Kasumi-1 (cell line): Measurements from ENCODE around the gene PRDM13.
A peak's percentile ranks its signal among the peaks of the same experiment; 100 is the strongest.
"Not testable (repeated sequence)": the region's sequence is repeated elsewhere in the genome, so short reads cannot be mapped to it uniquely, and the experiment has no call there.

Experiments used
- DNase-seq, 2 experiments: peaks; one replicate each; lab custom pipeline; 2025; lab: John Stamatoyannopoulos, UW

PRDM13 gene

GRCh38 chr6:99606656-99607415 is at the start of gene PRDM13:
TSS of gene PRDM13 (plus strand) at chr6:99606833. CDS start at chr6:99607035, 202 bp downstream.
- no peak for DNase-seq

GRCh38 chr6:99559057-99559456 is 47.6 kb upstream of the PRDM13 start:
- peak in 1 of 2 experiments; percentile 5 for DNase-seq

- no peak for DNase-seq
These were observed 46.0 kb upstream of the PRDM13 start for GRCh38 chr6:99560668-99561067.

DNA sequence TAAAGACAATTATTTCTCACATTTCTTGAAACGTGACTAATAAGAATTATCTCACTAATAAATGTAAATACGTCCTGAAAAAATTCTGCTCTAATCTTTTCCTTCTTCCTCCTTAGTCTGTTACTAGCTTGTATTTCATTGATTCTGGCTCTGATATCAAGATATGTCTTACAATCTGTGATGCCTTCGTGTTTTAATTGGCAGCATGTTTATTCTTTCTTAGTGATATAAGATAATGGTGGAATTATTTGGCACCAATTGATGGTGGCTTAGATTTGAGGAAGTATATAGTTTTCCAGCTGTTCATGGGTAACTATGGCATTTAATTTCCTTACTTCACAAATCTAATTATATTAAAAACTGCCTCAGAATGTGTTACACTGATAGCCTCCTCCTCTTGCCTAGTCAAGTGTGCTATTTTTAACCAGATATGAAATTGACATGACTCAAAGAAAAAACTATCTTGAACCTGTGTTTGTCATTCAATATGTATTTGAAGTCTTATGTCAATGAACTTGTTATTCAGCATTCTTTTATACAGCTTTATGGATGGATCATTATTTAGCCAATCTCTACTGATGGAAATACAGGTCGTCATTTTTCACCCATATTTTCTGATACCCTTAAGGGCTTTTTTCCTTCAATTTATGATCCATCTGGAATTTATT is 43.4 kb upstream of the PRDM13 start:
- no peak for DNase-seq

DNA sequence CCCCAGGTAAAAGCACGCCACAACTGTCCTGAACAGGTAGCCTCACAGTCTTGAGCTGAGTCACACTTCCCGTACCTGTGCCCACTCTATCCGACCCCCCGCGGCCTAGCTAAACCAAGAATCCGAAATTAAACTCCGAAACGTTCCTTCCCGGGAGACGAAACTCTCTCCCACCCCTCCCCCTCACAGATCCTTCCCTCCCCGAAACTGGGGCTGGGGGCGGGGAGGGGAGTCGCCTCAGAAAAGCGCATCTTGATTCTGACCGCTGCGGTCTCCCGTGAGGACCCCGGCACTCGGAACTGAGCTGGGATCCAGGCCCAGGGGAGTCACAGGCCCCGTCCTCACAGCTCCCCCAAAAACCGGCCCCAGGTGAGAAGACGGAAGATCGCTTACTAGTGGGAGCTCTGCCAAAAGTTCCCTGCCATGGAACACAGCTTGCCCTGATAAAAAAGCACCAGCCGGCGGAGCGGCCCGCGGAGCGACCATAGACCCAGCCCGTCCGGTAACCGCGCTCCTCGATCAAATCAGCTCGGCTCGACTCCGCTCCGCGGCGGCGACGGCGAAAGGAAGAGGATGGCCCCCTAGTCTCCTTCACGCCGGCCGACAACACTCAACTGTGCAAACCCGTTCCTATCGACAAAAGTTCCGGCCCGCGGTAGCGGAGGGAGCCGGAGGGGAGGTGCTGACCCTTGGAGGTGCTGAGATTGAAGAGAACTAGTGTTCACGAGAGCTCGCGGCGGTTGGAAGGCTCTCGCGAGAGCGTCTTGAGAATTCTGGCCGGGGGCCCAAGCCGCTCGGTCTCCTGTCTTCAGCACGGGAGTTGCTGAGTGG is 38.3 kb upstream of the PRDM13 start, which contains the start of gene CCNC:
Gene CCNC, minus strand, starts transcription at position 558 of the 831 bp plus-strand sequence. Its CDS starts 133 bp downstream, at position 425.
- peak; percentile 95 to 96 for DNase-seq

- DNase-seq = no peak
These were observed 32.5 kb upstream of the PRDM13 start for GRCh38 chr6:99573980-99574617.

GRCh38 chr6:99575544-99576227 is 30.9 kb upstream of the PRDM13 start:
- DNase-seq = no peak

DNA sequence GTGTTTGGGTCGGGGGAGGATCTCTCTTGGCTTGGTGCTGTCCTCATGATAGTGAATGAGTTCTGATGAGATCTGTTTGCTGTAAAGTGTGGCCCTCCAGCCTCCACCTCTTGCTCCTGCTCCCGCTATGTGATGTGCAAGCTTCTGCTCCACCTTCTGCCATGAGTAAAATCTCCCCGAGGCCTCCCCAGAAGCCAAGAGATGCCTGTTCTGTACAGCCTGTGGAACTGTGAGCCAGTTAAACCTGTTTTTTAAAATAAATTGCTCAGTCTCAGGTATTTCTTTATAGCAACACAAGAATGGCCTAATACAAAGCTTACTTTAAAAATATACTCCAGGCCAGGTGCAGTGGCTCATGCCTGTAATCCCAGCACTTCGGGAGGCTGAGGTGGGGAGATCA is 26.9 kb upstream of the PRDM13 start:
- DNase-seq = no peak

DNA sequence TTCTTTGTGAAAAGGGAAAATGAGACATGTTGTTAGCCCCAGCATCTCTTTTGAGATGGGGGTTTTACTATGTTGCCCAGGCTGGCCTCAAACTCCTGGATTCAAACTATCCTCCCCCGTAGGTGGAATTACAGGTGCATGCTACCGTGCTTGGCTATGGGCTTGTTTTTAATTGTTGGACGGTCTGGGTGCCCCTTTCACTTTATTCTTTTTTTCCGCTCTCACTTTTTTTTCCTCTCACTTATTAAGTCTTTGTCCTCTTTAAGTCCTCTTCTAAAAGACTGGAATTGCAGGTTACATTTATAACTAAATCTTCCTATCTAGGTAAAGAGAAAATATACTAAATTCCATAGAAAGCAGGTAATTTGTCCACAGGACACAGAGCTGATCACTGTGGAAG is 18.8 kb upstream of the PRDM13 start:
- DNase-seq = no peak

DNA sequence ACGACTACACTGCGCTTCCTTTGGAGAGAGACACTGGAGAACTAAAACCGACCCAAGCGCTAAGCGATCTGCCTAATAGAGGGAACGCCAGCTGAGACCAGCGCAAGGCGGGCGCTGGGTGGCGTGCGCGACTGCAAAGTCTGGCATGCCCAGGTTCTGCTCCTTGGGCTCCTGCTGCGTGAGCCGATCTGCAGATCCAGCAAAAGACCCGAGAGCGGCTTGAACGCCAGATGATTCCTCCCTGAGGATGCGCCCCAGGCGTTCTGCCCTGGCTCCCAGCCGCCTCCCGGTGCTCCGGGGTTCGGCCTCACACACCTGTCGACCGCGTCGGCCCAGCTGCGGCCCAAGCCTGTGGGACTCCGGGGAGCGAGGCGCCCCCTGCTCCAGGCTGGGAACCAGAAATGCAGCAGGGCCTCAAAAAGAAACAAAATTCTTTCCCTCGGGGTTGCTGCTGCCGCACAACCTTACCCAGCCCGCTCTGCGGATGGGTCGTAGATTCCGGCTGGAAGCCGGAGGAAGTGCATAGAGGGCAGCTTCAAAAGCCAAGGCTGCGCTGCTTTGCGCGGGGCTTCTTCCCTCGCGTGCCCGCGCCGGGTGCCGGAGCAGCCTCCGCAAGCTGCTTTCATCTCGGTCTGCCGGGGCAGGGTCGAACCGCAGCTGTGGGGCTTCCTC is 17.9 kb upstream of the PRDM13 start:
- peak; percentile 60 to 71 for DNase-seq

GRCh38 chr6:99589290-99589672 is 17.4 kb upstream of the PRDM13 start:
- DNase-seq = peak in 1 of 2 experiments; percentile 17

- no peak for DNase-seq
These were observed 16.6 kb upstream of the PRDM13 start for GRCh38 chr6:99589907-99590493.

- DNase-seq = no peak
These were observed 15.6 kb upstream of the PRDM13 start for GRCh38 chr6:99590728-99591672.

DNA sequence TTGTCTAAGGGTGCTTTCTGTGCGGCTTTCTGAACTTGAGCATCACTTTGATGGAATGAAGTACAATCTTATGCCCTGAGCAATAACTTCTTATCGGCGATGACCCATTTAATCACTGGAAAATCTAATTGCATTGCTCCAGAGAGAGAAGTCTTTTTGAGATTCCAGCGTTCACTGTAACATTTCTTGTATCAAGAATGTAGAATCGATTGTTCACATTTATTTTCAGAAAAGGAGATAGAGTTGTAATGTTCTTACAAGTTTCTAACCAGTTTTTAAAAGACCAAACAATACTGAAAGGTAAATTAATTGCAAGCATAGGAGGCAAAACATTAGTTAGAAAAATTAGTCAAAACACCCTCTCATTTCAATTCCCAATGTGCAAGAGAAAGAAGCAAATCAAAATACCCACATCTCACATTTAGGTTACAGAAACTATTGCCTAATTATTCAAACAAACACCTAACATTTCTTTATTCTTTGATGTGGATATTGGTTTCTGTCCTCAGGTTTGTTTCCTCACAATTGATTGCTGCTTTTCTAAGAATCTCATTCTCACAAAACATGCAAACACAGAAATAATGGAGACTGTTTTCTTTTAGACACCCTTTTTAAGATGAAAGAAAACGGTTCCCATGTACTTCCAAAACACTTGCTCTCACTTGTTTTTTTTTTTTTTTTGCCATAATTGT is 14.8 kb upstream of the PRDM13 start:
- no peak for DNase-seq

- no peak for DNase-seq
These were observed 13.7 kb upstream of the PRDM13 start for GRCh38 chr6:99592900-99593299.

- not testable (repeated sequence) for DNase-seq
These were observed 11.9 kb upstream of the PRDM13 start for GRCh38 chr6:99594696-99595095.

DNA sequence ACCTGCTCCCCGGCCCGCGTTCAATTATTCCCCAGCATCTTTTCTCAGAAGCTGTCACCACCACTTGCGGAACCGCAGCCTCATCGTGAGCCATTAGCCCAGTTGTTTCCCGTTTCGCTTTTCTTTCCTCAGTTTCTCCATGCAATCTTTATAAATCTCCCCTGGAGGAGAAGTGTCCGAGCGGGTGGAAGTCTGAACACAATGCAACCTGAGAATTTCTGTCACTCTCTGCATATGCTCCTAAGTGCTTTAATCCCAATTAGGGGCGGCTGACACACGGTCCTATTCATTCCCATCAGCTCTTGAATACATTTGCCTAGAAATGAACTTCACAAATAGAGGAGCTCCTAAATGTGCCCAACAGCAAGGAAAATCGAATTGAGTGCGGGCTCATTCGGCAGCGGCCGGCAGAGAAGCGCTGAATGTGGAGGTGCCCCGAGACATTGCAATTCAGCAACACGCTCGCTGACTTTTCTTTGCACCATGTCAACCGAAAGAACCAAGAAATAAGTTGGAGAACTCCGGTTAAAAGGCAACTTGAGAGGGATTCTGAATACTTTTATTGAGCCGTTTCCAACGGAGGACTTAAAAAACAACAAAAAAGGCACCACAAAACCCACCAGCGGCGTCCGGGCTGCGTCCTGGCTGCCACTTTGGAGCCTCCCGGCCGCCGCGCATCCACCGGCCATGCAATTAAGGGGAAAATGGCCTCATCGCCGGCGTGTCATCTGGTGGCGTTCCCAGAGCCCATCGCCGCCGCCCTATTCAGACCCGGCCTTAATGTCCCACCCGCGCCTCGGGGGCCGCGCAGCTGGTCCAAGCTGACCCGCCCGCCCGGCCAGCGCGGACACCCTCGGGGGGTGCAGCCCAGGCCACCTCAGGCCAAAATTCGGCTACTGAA is 3.9 kb upstream of the PRDM13 start:
- no peak for DNase-seq
